Measurements from ENCODE around the gene NXT1. TPM values are rescaled to one million over a fixed set of nuclear protein-coding genes. Genes with fewer than 3 reads are reported as not detected.

Gene NXT1
- total RNA-seq, 6 experiments from 2014 or later: 3.8 to 11.2 (median 6.1) TPM

DNA sequence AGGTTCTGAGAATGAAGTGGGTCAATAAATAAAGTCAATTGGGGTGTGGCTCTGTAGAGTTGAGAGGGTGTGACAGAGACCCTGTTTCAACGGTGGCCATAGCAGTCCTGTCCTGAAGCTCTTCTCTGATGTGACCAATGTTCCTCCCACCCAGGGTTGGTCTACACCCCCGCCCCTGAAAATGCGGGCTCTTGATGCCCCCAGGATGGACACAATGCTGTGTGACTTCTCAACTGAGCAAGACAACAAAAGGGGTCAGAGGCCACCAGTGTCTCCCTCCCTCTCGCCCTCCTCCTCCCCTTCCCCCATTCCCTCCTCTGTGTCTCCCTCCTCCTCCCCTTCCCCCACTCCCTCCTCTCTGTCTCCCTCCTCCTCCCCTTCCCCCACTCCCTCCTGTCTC lies 41.7 kb upstream of the NXT1 start:
- no peaks in the 10 kb centered on the region for H3K9me3 ChIP-seq
- H3K4me3 ChIP-seq: no peak overlapping the region
- 41% methylated on average over 4 of the region's 4 CpGs for WGBS (ENCODE audit: insufficient coverage, low coverage, low lambda C conversion rate, missing lambda C conversion rate)
- DNase-seq (no peak), ATAC-seq (no peak)
- TF ChIP-seq, protein P1, sequence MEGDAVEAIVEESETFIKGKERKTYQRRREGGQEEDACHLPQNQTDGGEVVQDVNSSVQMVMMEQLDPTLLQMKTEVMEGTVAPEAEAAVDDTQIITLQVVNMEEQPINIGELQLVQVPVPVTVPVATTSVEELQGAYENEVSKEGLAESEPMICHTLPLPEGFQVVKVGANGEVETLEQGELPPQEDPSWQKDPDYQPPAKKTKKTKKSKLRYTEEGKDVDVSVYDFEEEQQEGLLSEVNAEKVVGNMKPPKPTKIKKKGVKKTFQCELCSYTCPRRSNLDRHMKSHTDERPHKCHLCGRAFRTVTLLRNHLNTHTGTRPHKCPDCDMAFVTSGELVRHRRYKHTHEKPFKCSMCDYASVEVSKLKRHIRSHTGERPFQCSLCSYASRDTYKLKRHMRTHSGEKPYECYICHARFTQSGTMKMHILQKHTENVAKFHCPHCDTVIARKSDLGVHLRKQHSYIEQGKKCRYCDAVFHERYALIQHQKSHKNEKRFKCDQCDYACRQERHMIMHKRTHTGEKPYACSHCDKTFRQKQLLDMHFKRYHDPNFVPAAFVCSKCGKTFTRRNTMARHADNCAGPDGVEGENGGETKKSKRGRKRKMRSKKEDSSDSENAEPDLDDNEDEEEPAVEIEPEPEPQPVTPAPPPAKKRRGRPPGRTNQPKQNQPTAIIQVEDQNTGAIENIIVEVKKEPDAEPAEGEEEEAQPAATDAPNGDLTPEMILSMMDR (IDR thresholded peaks at IDR 0.05): no peak
- TF ChIP-seq POLR2A (IDR thresholded peaks at IDR 0.05): no peak
- no peak overlapping the region for H3K27ac ChIP-seq
- no peaks in the 10 kb centered on the region for H3K36me3 ChIP-seq
- intact Hi-C loops (cut with DNase I): no loop called here
- no peaks in the 10 kb centered on the region for H3K4me1 ChIP-seq
- H3K27me3 ChIP-seq: no peaks in the 10 kb centered on the region

- no peaks in the 10 kb centered on the region for H3K27me3 ChIP-seq
- no peak for TF ChIP-seq POLR2A (IDR thresholded peaks at IDR 0.05)
- TF ChIP-seq, protein P1 (IDR thresholded peaks at IDR 0.05): no peak
- DNase-seq: no peak
- H3K27ac ChIP-seq: no peak overlapping the region
- WGBS (ENCODE audit: insufficient coverage, low coverage, low lambda C conversion rate, missing lambda C conversion rate): 80% methylated on average over 6 of the region's 10 CpGs
- intact Hi-C loops (cut with DNase I): loop anchor here in 1 of 2 donors (10.0 kb wide), 1 partner anchor 55 kb away; no protein-coding TSS in a partner anchor
- H3K36me3 ChIP-seq: no peaks in the 10 kb centered on the region
- no peak for ATAC-seq
- no peaks in the 10 kb centered on the region for H3K4me1 ChIP-seq
- H3K9me3 ChIP-seq: no peaks in the 10 kb centered on the region
- H3K4me3 ChIP-seq: no peak overlapping the region
These were observed 40.8 kb upstream of the NXT1 start for GRCh38 chr20:23309781-23310180.

- Histone ChIP-seq H3K36me3 (no peaks in the 10 kb centered on the region), H3K27ac (no peak overlapping the region), H3K4me1 (no peaks in the 10 kb centered on the region), H3K4me3 (no peak overlapping the region), H3K27me3 (no peaks in the 10 kb centered on the region), H3K9me3 (no peaks in the 10 kb centered on the region)
- no peak for DNase-seq
- no peak for ATAC-seq
- TF ChIP-seq POLR2A (IDR thresholded peaks at IDR 0.05): no peak
- TF ChIP-seq, protein P1 (IDR thresholded peaks at IDR 0.05): no peak
- intact Hi-C loops (cut with DNase I): loop anchor here in 1 of 2 donors (10.0 kb wide), 1 partner anchor 57 kb away; no protein-coding TSS in a partner anchor
- WGBS (ENCODE audit: insufficient coverage, low coverage, low lambda C conversion rate, missing lambda C conversion rate): 15% methylated on average over 6 of the region's 7 CpGs
These were observed 38.6 kb upstream of the NXT1 start for GRCh38 chr20:23311947-23312506.

DNA sequence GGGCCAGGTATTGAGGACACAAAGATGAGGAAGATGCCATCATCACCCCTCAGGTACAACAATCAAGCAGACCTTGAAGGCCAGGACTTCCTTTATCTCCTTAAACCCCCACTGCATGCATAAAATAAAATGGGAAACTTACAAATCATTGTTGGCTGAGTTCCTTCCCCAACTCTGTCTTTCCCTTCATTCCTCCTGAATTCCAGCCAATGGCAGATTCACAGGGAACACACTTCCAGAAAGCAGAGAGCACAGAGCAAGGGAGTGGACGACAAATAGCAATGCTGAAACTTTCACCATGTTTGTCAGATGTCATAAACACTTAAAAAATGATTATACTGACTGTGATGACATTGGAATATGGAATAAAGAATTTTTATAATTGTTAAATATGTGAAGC lies 37.3 kb upstream of the NXT1 start:
- Histone ChIP-seq H3K9me3 (no peaks in the 10 kb centered on the region), H3K27me3 (no peaks in the 10 kb centered on the region), H3K27ac (no peak overlapping the region), H3K4me3 (no peak overlapping the region), H3K4me1 (no peaks in the 10 kb centered on the region), H3K36me3 (no peaks in the 10 kb centered on the region)
- WGBS (ENCODE audit: insufficient coverage, low coverage, low lambda C conversion rate, missing lambda C conversion rate): 76% methylated on average over 1 of the region's 1 CpG
- intact Hi-C loops (cut with DNase I): loop anchor here in 1 of 2 donors (10.0 kb wide), 1 partner anchor 58 kb away; no protein-coding TSS in a partner anchor
- ATAC-seq (no peak), DNase-seq (no peak)
- no peak for TF ChIP-seq POLR2A (IDR thresholded peaks at IDR 0.05)
- TF ChIP-seq, protein P1 (IDR thresholded peaks at IDR 0.05): no peak
